Astrocyte (in vitro differentiated cells and primary cell): Measurements from ENCODE around the gene VPS37B. TPM values are rescaled to one million over a fixed set of nuclear protein-coding genes. Genes with fewer than 3 reads are reported as not detected.

Experiments
- DNase-seq: peaks from one replicate; pipeline ENCODE4 v3.0.0-alpha.2; 2010; ENCODE audit warnings: low read depth
- FAIRE-seq: peaks from 2 replicates; lab custom pipeline; 2011; peaks lifted over from hg19 to GRCh38; lab: Jason Lieb, UNC
- H2AFZ ChIP-seq: 2 replicates; pipeline ENCODE4 v1.6.0; 2012; ENCODE audit warnings: low read depth, low read length, inconsistent platforms
- H3K27ac ChIP-seq: 2 replicates; pipeline ENCODE4 v1.5.1; 2011; ENCODE audit warnings: low read depth, low read length, inconsistent platforms
- H3K27me3 ChIP-seq: 2 replicates; pipeline ENCODE4 v1.6.0; 2011; ENCODE audit warnings: low read length, inconsistent platforms; ENCODE audit not compliant: insufficient read depth
- H3K36me3 ChIP-seq: 2 replicates; pipeline ENCODE4 v1.5.1; 2011; ENCODE audit warnings: low read length, inconsistent platforms; ENCODE audit not compliant: insufficient read depth
- H3K4me1 ChIP-seq: 2 replicates; pipeline ENCODE4 v1.5.1; 2011; ENCODE audit warnings: low read length, inconsistent platforms; ENCODE audit not compliant: insufficient read depth
- H3K4me2 ChIP-seq: 2 replicates; pipeline ENCODE4 v1.6.0; 2012; ENCODE audit warnings: low read length, inconsistent platforms
- H3K4me3 ChIP-seq: 2 replicates; pipeline ENCODE4 v1.5.1; 2011; ENCODE audit warnings: low read depth, mild to moderate bottlenecking, low read length, inconsistent platforms; ENCODE audit not compliant: insufficient read depth
- H3K79me2 ChIP-seq: 2 replicates; pipeline ENCODE4 v1.6.0; 2012; ENCODE audit warnings: mild to moderate bottlenecking, low read length, inconsistent platforms; ENCODE audit not compliant: insufficient read depth
- H3K9ac ChIP-seq: 2 replicates; pipeline ENCODE4 v1.6.0; 2012; ENCODE audit warnings: mild to moderate bottlenecking, low read length, inconsistent platforms
- H3K9me3 ChIP-seq: 2 replicates; pipeline ENCODE4 v1.5.1; 2012; ENCODE audit warnings: low read depth, mild to moderate bottlenecking, low read length, inconsistent platforms; ENCODE audit not compliant: insufficient read depth
- H4K20me1 ChIP-seq: 2 replicates; pipeline ENCODE4 v1.6.0; 2012; ENCODE audit warnings: low read length, inconsistent platforms; ENCODE audit not compliant: insufficient read depth
- H3K27ac Mint-ChIP-seq: one replicate; pipeline ENCODE4 v1.8.0; 2021; ENCODE audit warnings: mild to moderate bottlenecking, mixed read lengths; ENCODE audit not compliant: unreplicated experiment
- H3K27me3 Mint-ChIP-seq: one replicate; pipeline ENCODE4 v1.8.0; 2021; ENCODE audit warnings: low read depth, mixed read lengths; ENCODE audit not compliant: unreplicated experiment
- H3K36me3 Mint-ChIP-seq: one replicate; pipeline ENCODE4 v1.8.0; 2021; ENCODE audit warnings: low read depth, mixed read lengths; ENCODE audit not compliant: unreplicated experiment
- H3K4me1 Mint-ChIP-seq: one replicate; pipeline ENCODE4 v1.8.0; 2021; ENCODE audit warnings: low read depth, mixed read lengths; ENCODE audit not compliant: unreplicated experiment
- H3K4me3 Mint-ChIP-seq: one replicate; pipeline ENCODE4 v1.8.0; 2021; ENCODE audit warnings: mild to moderate bottlenecking, moderate library complexity, mixed read lengths; ENCODE audit not compliant: unreplicated experiment
- H3K9me3 Mint-ChIP-seq: one replicate; pipeline ENCODE4 v1.8.0; 2021; ENCODE audit warnings: mild to moderate bottlenecking, mixed read lengths; ENCODE audit not compliant: unreplicated experiment
- CTCF ChIP-seq: IDR thresholded peaks from 2 replicates; pipeline ENCODE4 v1.5.1; 2011; ENCODE audit warnings: low read depth, mild to moderate bottlenecking, inconsistent platforms, low read length, moderate library complexity; ENCODE audit not compliant: insufficient read depth
- EZH2 ChIP-seq: IDR thresholded peaks from 2 replicates; pipeline ENCODE4 v1.6.1; 2012; ENCODE audit warnings: mild to moderate bottlenecking, low read length, inconsistent platforms; ENCODE audit not compliant: insufficient read depth
- total RNA-seq: library from RNA; stranded (reverse); gene quantifications from 2 replicates; pipeline ENCODE4 v1.2.1, GENCODE V29; 2021

The VPS37B gene
- total RNA-seq, 1 donor from 2014 or later, result 31.4 TPM

- Histone ChIP-seq H3K27ac (no peak overlapping the region), H2AFZ (no peak overlapping the region), H3K36me3 (no peaks in the 10 kb centered on the region), H3K4me2 (no peak overlapping the region), H3K4me3 (no peak overlapping the region), H4K20me1 (peaks cover 80% of the 10 kb centered on the region), H3K79me2 (peaks cover 99% of the 10 kb centered on the region), H3K27me3 (no peaks in the 10 kb centered on the region), H3K9ac (no peak overlapping the region), H3K4me1 (peaks cover 44% of the 10 kb centered on the region), H3K9me3 (no peaks in the 10 kb centered on the region)
- FAIRE-seq (no peak), DNase-seq (no peak)
- H3K27ac Mint-ChIP-seq, result no peak overlapping the region
- no peaks in the 10 kb centered on the region for H3K27me3 Mint-ChIP-seq
- H3K4me3 Mint-ChIP-seq, result no peak overlapping the region
- no peaks in the 10 kb centered on the region for H3K9me3 Mint-ChIP-seq
- TF ChIP-seq EZH2 (no peak), CTCF (no peak)
- H3K4me1 Mint-ChIP-seq, result peaks cover 51% of the 10 kb centered on the region
- peaks cover 4% of the 10 kb centered on the region for H3K36me3 Mint-ChIP-seq
Observed at GRCh38 chr12:122875590-122876220, 20.2 kb downstream of the VPS37B start.

- Mint-ChIP-seq H3K9me3 (no peaks in the 10 kb centered on the region), H3K4me3 (no peak overlapping the region), H3K27ac (peak overlapping the region; percentile 41), H3K27me3 (no peaks in the 10 kb centered on the region), H3K4me1 (peaks cover 39% of the 10 kb centered on the region), H3K36me3 (peaks cover 3% of the 10 kb centered on the region)
- FAIRE-seq, result no peak
- no peak for DNase-seq
- H3K9ac ChIP-seq, result no peak overlapping the region
- no peaks in the 10 kb centered on the region for H3K27me3 ChIP-seq
- H3K36me3 ChIP-seq, result peaks cover 8% of the 10 kb centered on the region
- no peak overlapping the region for H3K27ac ChIP-seq
- TF ChIP-seq CTCF (no peak), EZH2 (no peak)
- H3K4me3 ChIP-seq, result no peak overlapping the region
- H2AFZ ChIP-seq, result no peak overlapping the region
- peaks cover 39% of the 10 kb centered on the region for H3K4me1 ChIP-seq
- H4K20me1 ChIP-seq, result peaks cover 67% of the 10 kb centered on the region
- no peak overlapping the region for H3K4me2 ChIP-seq
- peaks cover 99% of the 10 kb centered on the region for H3K79me2 ChIP-seq
- H3K9me3 ChIP-seq, result no peaks in the 10 kb centered on the region
Observed at GRCh38 chr12:122874081-122874480, 21.8 kb downstream of the VPS37B start.

- peaks cover 39% of the 10 kb centered on the region for H3K4me1 Mint-ChIP-seq
- H3K27me3 Mint-ChIP-seq, result no peaks in the 10 kb centered on the region
- Histone ChIP-seq H2AFZ (no peak overlapping the region), H3K4me1 (peaks cover 39% of the 10 kb centered on the region), H3K9me3 (no peaks in the 10 kb centered on the region), H3K4me2 (no peak overlapping the region), H3K27me3 (no peaks in the 10 kb centered on the region), H3K79me2 (peaks cover 94% of the 10 kb centered on the region), H3K9ac (no peak overlapping the region), H3K36me3 (peaks cover 14% of the 10 kb centered on the region), H3K27ac (no peak overlapping the region), H3K4me3 (no peak overlapping the region), H4K20me1 (peaks cover 63% of the 10 kb centered on the region)
- FAIRE-seq (no peak), DNase-seq (no peak)
- no peak overlapping the region for H3K4me3 Mint-ChIP-seq
- TF ChIP-seq EZH2 (no peak), CTCF (no peak)
- no peaks in the 10 kb centered on the region for H3K9me3 Mint-ChIP-seq
- H3K27ac Mint-ChIP-seq, result peak overlapping the region; percentile 93
- peaks cover 6% of the 10 kb centered on the region for H3K36me3 Mint-ChIP-seq
Observed at GRCh38 chr12:122873540-122873939, 22.4 kb downstream of the VPS37B start.
